Heart right ventricle (tissue), 16 donors: ENCODE measurements around the gene ANKDD1A. TPM values are rescaled to one million over a fixed set of nuclear protein-coding genes. Genes with fewer than 3 reads are reported as not detected.

Experiments used
- ATAC-seq, 8 donors: fragments of 200-7000 bp; cut with Tn5 transposase; one replicate each; pipeline ENCODE4 v1.9.1; 2020; ENCODE audit warnings: mild to moderate bottlenecking in 8 of 8, moderate library complexity in 8 of 8, moderate number of reproducible peaks in 1 of 8
- DNase-seq, 2 donors: peaks; one replicate each; pipeline ENCODE4 v3.0.0-alpha.2; 2020
- H3K27ac ChIP-seq, 10 donors: fragments of 200-600 bp; sonication (generic) in 2 of 10; one replicate each; pipeline versions ENCODE4 v1.5.0 to v1.8.0; 2020 to 2022; ENCODE audit warnings: mild to moderate bottlenecking in 3 of 10
- H3K27me3 ChIP-seq, 7 donors: fragments of 200-600 bp; one replicate each; pipeline ENCODE4 v1.8.0; 2021 to 2022; ENCODE audit warnings: mild to moderate bottlenecking in 2 of 7
- H3K36me3 ChIP-seq, 9 donors: fragments of 200-600 bp; sonication (generic) in 1 of 9; one replicate each; pipeline versions ENCODE4 v1.5.0 to v1.8.0; 2020 to 2022; ENCODE audit warnings: mild to moderate bottlenecking in 2 of 9
- H3K4me1 ChIP-seq, 9 donors: fragments of 200-600 bp; sonication (generic) in 1 of 9; one replicate each; pipeline versions ENCODE4 v1.5.0 to v1.8.0; 2020 to 2022; ENCODE audit warnings: mild to moderate bottlenecking in 4 of 9
- H3K4me3 ChIP-seq, 10 donors: fragments of 200-600 bp; sonication (generic) in 2 of 10; one replicate each; pipeline versions ENCODE4 v1.5.0 to v1.8.0; 2020 to 2022; ENCODE audit warnings: mild to moderate bottlenecking in 7 of 10, moderate library complexity in 2 of 10
- H3K9me3 ChIP-seq, 11 donors: fragments of 200-600 bp in 10 of 11; sonication (generic) in 2 of 11; one replicate each; pipeline versions ENCODE4 v1.5.0 to v1.8.0; 2013 to 2022; ENCODE audit warnings: mild to moderate bottlenecking in 2 of 11, control low read depth in 1 of 11, moderate library complexity in 1 of 11
- CTCF ChIP-seq, 9 donors: fragments of 200-600 bp; sonication (generic) in 2 of 9; IDR thresholded peaks; one replicate each; pipeline versions ENCODE4 v1.5.0 to v1.8.0; 2021 to 2022; ENCODE audit warnings: antibody characterized with exemption in 9 of 9, mild to moderate bottlenecking in 5 of 9, moderate library complexity in 1 of 9
- WGBS, 2 donors: extraction: QIAGEN DNeasy Blood & Tissue Kit; methylation state at CpG; one replicate each; pipeline ENCODE4 v1.1.7; 2013; ENCODE audit warnings: inconsistent platforms in 1 of 2; 5-methylcytosine and 5-hydroxymethylcytosine counted together
- intact Hi-C, 10 donors: fragments of 100-400 bp; cut with DNase I; formaldehyde crosslinking; loops; one replicate each; pipeline versions ENCODE4 v1.11.1 to v1.14.2; 2022
- polyA plus RNA-seq, 2 donors: library from polyadenylated mRNA; stranded (reverse); fragments of 200-250 nt; gene quantifications; one replicate each; pipeline ENCODE4 v1.2.3, GENCODE V29; 2013
- total RNA-seq, 10 donors: library from RNA; stranded (reverse); fragmentation: NEBNext Ultra II Directional in 3 of 10; extraction: Animal tissue kit (Norgen Biotek cat#: 25700) in 3 of 10; gene quantifications; one replicate each; pipeline versions ENCODE4 v1.2.1 to v1.2.4, GENCODE V29; 2021 to 2023
- donor health status: Arrhythmogenic right ventricular cardiomyopathy.
- donor health status: ischemic (EF 13 %, LVEDD 7.1; RV severe dilation, severe dysfunction).
- donor health status: healthy with polysubstance abuse.
- donor health status: DM: no; HTN: yes; CAD: no.
- donor health status: DM: no; HTN: no; CAD: no.
- donor health status: ischemic (EF 25% LVEDD 6.9; RV normal size, moderate dysfunction).
- donor health status: ischemic (EF 25% LVEDD 5.7; RV mildly dilated, moderate dysfunction).
- donor health status: healthy.
- donor health status: DM: yes; HTN: yes; CAD: no.
- donor health status: Ischemic cardiomyopathy.
- donor health status: ischemic (EF 35%, LVEDD 5.7; RV mildly dilated, moderate dysfunction).
- donor health status: nonischemic (EF 11% LVEDD 7.7; RV severe dilation, severe dysfunction).
- donor health status: DM: yes; HTN: yes; CAD: no.
- donor health status: PGD.
- donor health status: ischemic (EF 29% LVEDD 5.4; RV normal size, mild dysfunction).
- donor health status: nonischemic (EF 23%, LVEDD 6.1; RV moderate dilation, normal function).

Gene ANKDD1A
- total and polyA plus RNA-seq, 12 donors: 0.70 to 1.9 (median 1.3) TPM

- WGBS, 2 donors: 45 to 65% methylated on average over 9 of the region's 9 CpGs
- Histone ChIP-seq H3K27ac (peak overlapping the region in 7 of 10 donors; percentile 13 to 80 (median 55)), H3K27me3 (no peaks in the 10 kb centered on the region), H3K36me3 (peaks cover 0 to 27% (median 0%) of the 10 kb centered on the region in 9 donors), H3K4me3 (no peak overlapping the region), H3K9me3 (no peaks in the 10 kb centered on the region), H3K4me1 (peaks cover 0 to 65% (median 22%) of the 10 kb centered on the region in 9 donors)
- no peak for TF ChIP-seq CTCF (IDR thresholded peaks at IDR 0.05)
- intact Hi-C loops: loop anchor here in 2 of 10 donors (5.0 to 10.0 kb wide), 2 partner anchors 42 to 141 kb away; partner anchors contain the start of genes MTFMT (in 1 of the 2) and PLEKHO2 (in 1 of the 2)
- DNase-seq (no peak), ATAC-seq (no peak)
Measured at GRCh38 chr15:64985366-64986033, 73.8 kb downstream of the ANKDD1A start.

- WGBS, 2 donors: 59 to 64% methylated on average over 3 of the region's 3 CpGs
- Histone ChIP-seq H3K27me3 (no peaks in the 10 kb centered on the region), H3K4me3 (no peak overlapping the region), H3K4me1 (peaks cover 0 to 65% (median 24%) of the 10 kb centered on the region in 9 donors), H3K9me3 (no peaks in the 10 kb centered on the region), H3K36me3 (peaks cover 0 to 13% (median 0%) of the 10 kb centered on the region in 9 donors), H3K27ac (peak overlapping the region in 1 of 10 donors; percentile 33)
- DNase-seq: no peak
- no peak for ATAC-seq
- no peak for TF ChIP-seq CTCF (IDR thresholded peaks at IDR 0.05)
- intact Hi-C loops: loop anchor here in 2 of 10 donors (5.0 to 10.0 kb wide), 2 partner anchors 40 to 142 kb away; partner anchors contain the start of genes MTFMT (in 1 of the 2) and PLEKHO2 (in 1 of the 2)
Measured at GRCh38 chr15:64987136-64987535, 75.4 kb downstream of the ANKDD1A start.

- ATAC-seq (peak; percentile 96 to 97 (median 96)), DNase-seq (peak; percentile 94 to 95)
- 0 to 1% methylated on average over 68 to 75 of the region's 75 CpGs for WGBS, 2 donors
- no peak for TF ChIP-seq CTCF (IDR thresholded peaks at IDR 0.05)
- peaks cover 0 to 48% (median 21%) of the 10 kb centered on the region in 9 donors for H3K4me1 ChIP-seq
- H3K4me3 ChIP-seq: peak within 1 kb of the TSS; percentile 81 to 99 (median 95)
- H3K36me3 ChIP-seq: no peaks in the 10 kb centered on the region
- H3K9me3 ChIP-seq: no peaks in the 10 kb centered on the region
- intact Hi-C loops: loop anchor here in 2 of 10 donors (5.0 to 10.0 kb wide), 2 partner anchors 38 to 145 kb away; partner anchors contain the start of genes MTFMT (in 1 of the 2) and PLEKHO2 (in 1 of the 2)
- no peaks in the 10 kb centered on the region for H3K27me3 ChIP-seq
- peak within 1 kb of the TSS; percentile 81 to 97 (median 93) for H3K27ac ChIP-seq
Measured at GRCh38 chr15:64989416-64990167, 77.9 kb downstream of the ANKDD1A start, which contains the start of gene SPG21. SPG21 (minus strand) TSS chr15:64989914; CDS start chr15:64983569, 6,345 bp downstream.

- WGBS, 2 donors: 4 to 6% methylated on average over 9 of the region's 9 CpGs
- intact Hi-C loops: no loop called here
- peak overlapping the region; percentile 14 to 97 (median 93) for H3K27ac ChIP-seq
Measured at GRCh38 chr15:64990168-64990470, 78.4 kb downstream of the ANKDD1A start.

More at GRCh38 chr15:64990168-64990470, 78.4 kb downstream of the ANKDD1A start:
- ATAC-seq (peak in 4 of 8 donors; percentile 1 to 47 (median 45)), DNase-seq (no peak)
- no peak for TF ChIP-seq CTCF (IDR thresholded peaks at IDR 0.05)
- no peaks in the 10 kb centered on the region for H3K9me3 ChIP-seq
- no peaks in the 10 kb centered on the region for H3K27me3 ChIP-seq
- H3K36me3 ChIP-seq: no peaks in the 10 kb centered on the region
- peak overlapping the region; percentile 81 to 99 (median 95) for H3K4me3 ChIP-seq
- H3K4me1 ChIP-seq: peaks cover 0 to 43% (median 21%) of the 10 kb centered on the region in 9 donors
